Right atrium auricular region (tissue), 2 donors: ENCODE measurements around the gene HOPX. TPM values are rescaled to one million over a fixed set of nuclear protein-coding genes. Genes with fewer than 3 reads are reported as not detected.

Experiments
- DNase-seq: peaks from one replicate; pipeline ENCODE4 v3.0.0-alpha.2; 2019; ENCODE audit warnings: low spot score
- H3K27ac ChIP-seq, 2 donors: fragments of 200-600 bp; sonication (generic); 1 replicate in 1 of 2; 2 replicates in 1 of 2; pipeline ENCODE4 v1.5.1; 2016 to 2019
- H3K27me3 ChIP-seq, 2 donors: fragments of 200-600 bp; sonication (generic); one replicate each; pipeline versions ENCODE4 v1.5.1 to v1.6.0; 2017 to 2019
- H3K36me3 ChIP-seq: fragments of 200-600 bp; sonication (generic); one replicate; pipeline ENCODE4 v1.5.1; 2016
- H3K4me1 ChIP-seq, 2 donors: fragments of 200-600 bp; sonication (generic); one replicate each; pipeline versions ENCODE4 v1.5.1 to v1.6.0; 2017 to 2019
- H3K4me3 ChIP-seq, 2 donors: fragments of 200-600 bp; sonication (generic); 1 replicate in 1 of 2; 2 replicates in 1 of 2; pipeline ENCODE4 v1.5.1; 2017 to 2019; ENCODE audit warnings: mild to moderate bottlenecking in 1 of 2, moderate library complexity in 1 of 2
- H3K9me3 ChIP-seq, 2 donors: fragments of 200-600 bp; sonication (generic); one replicate each; pipeline ENCODE4 v1.5.1; 2019
- CTCF ChIP-seq, 2 donors: fragments of 200-600 bp; sonication (generic); IDR thresholded peaks; one replicate each; pipeline ENCODE4 v1.5.1; 2019; ENCODE audit warnings: antibody characterized with exemption in 2 of 2
- total RNA-seq, 2 donors: library from RNA; depleted of rRNA; stranded (reverse); fragments of >200 nt; gene quantifications; one replicate each; pipeline ENCODE4 v1.1.0, GENCODE V29; 2016

The HOPX gene
- total RNA-seq, 2 donors from 2014 or later, result 7.8 to 203 TPM

DNA sequence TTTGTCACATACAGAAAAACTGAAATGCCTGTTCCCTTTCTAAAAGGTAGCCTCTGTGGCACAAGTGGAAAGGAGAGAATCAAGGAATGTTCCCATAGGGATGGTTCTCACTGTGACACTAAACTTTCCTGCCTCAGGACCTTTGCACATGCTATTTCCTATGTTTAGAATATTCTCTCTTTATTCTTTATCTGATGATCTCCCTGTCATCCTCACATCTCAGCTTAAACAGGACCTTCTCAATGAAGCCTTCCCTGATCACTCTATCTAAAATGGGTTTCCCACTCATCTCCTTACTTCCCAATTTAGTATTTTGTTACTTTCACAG is 32.3 kb downstream of the HOPX start:
- Histone ChIP-seq H3K27ac (no peak overlapping the region), H3K9me3 (peaks cover 0 to 9% of the 10 kb centered on the region in 2 donors), H3K4me1 (no peaks in the 10 kb centered on the region), H3K4me3 (no peak overlapping the region), H3K27me3 (no peaks in the 10 kb centered on the region), H3K36me3 (no peaks in the 10 kb centered on the region)
- no peak for TF ChIP-seq CTCF (IDR thresholded peaks at IDR 0.05)
- DNase-seq, result no peak

DNA sequence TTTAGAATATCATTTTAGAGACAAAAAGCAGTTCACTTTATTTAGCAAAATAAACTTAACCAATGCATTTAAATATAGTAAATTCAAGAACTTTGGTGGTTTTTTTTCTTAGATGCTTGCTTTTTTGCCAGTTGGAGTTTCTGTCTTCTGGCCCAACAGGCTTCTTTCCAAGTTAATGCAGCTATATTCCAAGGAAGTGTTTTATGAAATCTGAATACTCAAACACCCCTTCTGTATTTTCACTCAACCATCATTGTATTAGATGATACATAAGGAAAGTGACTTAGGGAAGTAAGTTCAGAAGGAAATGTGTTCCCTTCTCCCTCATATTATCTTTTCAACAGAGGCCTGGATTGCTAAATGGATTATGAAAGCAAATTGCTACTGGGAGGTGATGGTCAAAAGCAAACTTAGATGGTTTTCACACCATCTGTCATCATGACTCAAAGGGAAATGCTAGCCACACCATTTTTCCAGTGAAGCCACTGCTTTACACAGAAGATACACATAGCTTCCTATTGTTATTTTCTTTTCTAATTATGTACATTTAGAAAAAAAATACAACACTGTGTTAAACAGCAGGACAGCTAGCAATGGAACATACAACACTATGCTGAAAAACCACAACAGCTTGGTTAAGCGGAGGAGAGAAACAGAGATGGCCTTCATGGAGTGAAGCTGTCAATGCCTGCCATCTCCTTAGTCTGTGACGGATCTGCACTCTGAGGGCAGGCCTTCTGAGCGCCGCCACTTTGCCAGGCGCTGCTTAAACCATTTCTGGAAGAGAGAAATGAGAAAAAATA is 32.9 kb downstream of the HOPX start:
- DNase-seq, result no peak
- no peak for TF ChIP-seq CTCF (IDR thresholded peaks at IDR 0.05)
- H3K9me3 ChIP-seq, result peaks cover 0 to 9% of the 10 kb centered on the region in 2 donors
- no peak overlapping the region for H3K27ac ChIP-seq
- no peaks in the 10 kb centered on the region for H3K27me3 ChIP-seq
- no peaks in the 10 kb centered on the region for H3K36me3 ChIP-seq
- no peaks in the 10 kb centered on the region for H3K4me1 ChIP-seq
- H3K4me3 ChIP-seq, result no peak overlapping the region

GRCh38 chr4:56646341-56646740 is 34.8 kb downstream of the HOPX start:
- Histone ChIP-seq H3K36me3 (no peaks in the 10 kb centered on the region), H3K4me1 (no peaks in the 10 kb centered on the region), H3K27ac (no peak overlapping the region), H3K27me3 (no peaks in the 10 kb centered on the region), H3K9me3 (peaks cover 0 to 9% of the 10 kb centered on the region in 2 donors), H3K4me3 (no peak overlapping the region)
- DNase-seq, result no peak
- TF ChIP-seq CTCF (IDR thresholded peaks at IDR 0.05), result no peak

DNA sequence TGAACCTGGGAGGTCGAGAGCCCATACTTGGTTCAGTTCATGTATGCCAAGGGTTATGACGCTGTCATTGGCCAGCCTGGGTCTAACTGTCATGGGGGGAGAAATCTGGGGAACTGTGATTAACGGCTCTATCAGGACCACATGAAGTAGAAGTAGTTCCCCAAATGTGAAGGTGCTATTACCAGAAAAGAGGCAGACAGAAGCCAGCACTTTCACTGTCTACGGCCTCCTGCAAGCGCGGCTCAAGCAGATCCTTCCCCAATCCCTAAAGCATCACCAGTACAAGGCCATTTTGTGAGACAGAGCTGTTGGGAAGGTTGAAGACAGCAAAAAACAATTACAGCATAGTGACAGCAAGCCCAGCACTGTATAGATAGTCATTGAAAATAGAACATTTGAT is 37.5 kb downstream of the HOPX start:
- no peak for DNase-seq
- Histone ChIP-seq H3K9me3 (peaks cover 0 to 9% of the 10 kb centered on the region in 2 donors), H3K27ac (no peak overlapping the region), H3K36me3 (no peaks in the 10 kb centered on the region), H3K4me1 (no peaks in the 10 kb centered on the region), H3K4me3 (no peak overlapping the region), H3K27me3 (no peaks in the 10 kb centered on the region)
- no peak for TF ChIP-seq CTCF (IDR thresholded peaks at IDR 0.05)

- Histone ChIP-seq H3K4me3 (no peak overlapping the region), H3K36me3 (no peaks in the 10 kb centered on the region), H3K9me3 (peaks cover 0 to 7% of the 10 kb centered on the region in 2 donors), H3K27ac (no peak overlapping the region), H3K27me3 (no peaks in the 10 kb centered on the region), H3K4me1 (no peaks in the 10 kb centered on the region)
- no peak for TF ChIP-seq CTCF (IDR thresholded peaks at IDR 0.05)
- no peak for DNase-seq
Measured at GRCh38 chr4:56641494-56642051, 39.5 kb downstream of the HOPX start.
